GM18873 (cell line): ENCODE data around the gene SC5D.

Experiments used
- ATAC-seq: cut with Tn5 transposase; IDR thresholded peaks from one replicate; pipeline ENCODE4 v1.9.1; 2021; ENCODE audit warnings: mild to moderate bottlenecking, moderate library complexity, moderate number of reproducible peaks; ENCODE audit not compliant: unreplicated experiment, low FRiP score

Gene SC5D

DNA sequence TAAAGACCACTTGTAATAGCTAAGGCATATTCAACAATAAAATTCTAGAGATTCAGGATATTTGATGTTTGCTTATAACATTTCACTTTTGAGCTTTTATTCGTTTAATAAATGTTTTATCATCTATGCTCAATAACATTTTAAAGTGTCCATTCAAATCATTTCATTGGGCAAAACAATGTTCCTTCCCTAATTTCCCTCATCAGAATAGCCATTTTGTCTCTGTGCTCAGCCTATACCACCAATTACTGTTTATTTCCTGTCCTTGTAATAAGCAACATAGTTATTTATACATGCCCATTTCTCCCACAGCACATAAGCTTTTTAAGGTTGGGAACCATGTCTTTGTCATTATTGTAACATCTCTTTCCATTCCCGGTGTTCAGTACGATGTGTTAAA is 1.3 kb upstream of the SC5D start:
- no peak for ATAC-seq

DNA sequence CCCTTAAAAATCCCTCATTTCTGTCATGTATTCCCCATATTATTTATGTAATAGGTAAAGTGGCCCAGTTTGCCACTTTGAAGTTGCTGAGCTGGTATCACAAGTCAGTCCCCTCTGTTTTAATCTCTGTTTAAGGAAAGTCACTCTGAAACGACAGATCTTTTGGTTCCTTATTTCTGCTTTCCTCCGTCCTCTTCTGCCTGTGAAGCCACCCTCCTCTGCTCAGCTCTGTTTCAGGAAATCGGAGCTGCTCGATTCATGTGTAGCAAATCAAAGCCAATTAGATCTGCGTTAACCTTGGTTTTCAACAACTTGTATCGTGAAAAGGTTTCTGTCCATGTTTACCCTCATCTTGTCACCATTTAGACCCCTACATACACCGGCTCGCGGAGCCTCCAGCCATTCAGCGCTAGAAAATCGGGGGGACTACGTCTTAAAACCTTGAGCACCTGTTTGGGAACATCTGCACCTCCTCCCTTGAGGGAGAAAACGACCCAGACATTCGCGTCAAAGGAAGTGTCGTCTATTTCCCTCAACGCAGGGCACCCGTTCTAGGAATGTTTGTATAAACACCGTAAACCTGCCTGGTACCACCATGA is 576 bp upstream of the SC5D start:
- ATAC-seq: peak; percentile 14

DNA sequence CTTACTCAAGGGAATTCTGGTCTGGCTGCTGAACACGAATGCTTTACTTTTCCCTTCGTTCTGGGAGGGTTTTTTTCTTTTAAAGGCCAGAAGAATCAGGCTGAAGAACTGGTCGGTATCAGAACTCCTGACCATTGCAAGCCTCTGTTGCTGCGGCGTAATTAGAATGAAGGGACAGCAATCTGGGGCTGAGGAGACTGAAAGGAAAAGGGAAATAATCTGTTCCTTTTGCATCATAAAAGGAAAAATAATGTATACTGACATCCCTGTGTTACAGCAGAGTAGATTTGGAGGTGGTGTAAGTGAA is 670 bp downstream of the SC5D start:
- no peak for ATAC-seq

DNA sequence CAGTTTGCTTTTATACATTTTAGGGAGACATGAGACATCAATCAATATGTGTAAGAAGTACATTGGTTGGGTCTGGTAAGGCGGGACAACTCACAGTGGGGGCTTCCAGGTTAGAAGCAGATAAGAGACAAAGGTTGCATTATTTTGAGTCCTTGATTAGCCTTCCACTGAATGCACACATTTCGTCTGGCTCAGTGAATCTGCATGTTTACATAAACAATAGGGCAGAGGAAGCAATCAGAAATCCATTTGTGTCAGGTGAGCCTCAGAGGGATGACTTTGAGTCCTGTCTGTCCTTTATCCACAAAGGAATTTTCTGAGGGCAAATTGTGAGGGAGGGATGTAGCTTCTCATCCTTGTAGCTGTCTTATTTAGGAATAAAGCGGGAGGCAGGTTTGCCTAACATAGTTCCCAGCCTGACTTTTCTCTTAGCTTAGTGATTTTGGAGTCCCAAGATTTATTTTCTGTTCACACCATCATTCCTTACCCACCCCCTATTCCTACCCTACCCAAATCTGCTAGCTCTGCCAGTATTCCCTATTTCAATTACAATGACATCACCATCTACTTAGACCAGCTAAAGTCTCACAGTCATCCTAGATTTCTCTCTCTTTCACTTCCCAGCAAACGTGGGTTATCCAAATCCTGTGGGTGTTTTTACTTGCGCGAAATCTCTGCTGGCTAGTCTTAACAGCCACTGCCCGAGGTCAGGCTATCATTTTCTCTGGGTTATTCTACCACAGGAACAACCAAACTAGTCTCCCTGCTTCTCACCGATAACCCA is 2.9 kb downstream of the SC5D start:
- no peak for ATAC-seq

DNA sequence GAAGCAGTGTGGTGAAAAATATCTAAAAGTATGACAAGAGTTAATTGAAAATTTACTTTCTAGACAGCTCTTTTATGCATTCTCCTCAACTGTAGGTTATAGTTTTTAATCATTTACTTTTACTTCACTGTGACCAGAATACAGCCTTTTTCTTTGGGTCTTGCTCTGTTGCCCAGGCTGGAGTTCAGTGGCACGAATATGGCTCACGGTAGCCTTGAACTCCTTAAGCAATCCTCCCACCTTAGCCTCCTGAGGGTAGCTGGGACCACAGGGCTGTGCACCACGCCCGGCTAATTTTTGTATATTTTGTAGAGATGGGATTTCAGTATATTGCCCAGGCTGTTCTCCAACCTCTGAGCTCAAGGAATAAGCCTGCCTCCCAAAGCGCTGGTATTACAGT is 5.3 kb downstream of the SC5D start:
- no peak for ATAC-seq

DNA sequence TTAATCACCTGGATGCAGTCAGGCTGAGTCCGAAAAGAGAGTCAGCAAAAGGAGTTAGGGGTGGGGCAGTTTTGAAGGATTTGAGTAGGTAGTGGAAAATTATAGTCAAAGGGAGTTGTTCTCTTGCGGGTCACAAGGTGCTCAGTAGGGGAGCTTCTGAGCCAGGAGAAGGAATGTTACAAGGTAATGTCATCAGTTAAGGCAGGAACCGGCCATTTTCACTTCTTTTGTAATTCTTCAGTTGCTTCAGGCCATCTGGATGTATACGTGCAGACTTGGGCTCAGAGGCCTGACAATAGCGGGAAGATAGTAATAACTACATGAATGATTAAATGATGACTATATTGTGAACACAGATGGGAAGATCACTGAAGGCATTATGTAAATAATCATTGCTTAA is 6.2 kb downstream of the SC5D start:
- no peak for ATAC-seq

- no peak for ATAC-seq
Observed at GRCh38 chr11:121299417-121299816, 6.8 kb downstream of the SC5D start.

DNA sequence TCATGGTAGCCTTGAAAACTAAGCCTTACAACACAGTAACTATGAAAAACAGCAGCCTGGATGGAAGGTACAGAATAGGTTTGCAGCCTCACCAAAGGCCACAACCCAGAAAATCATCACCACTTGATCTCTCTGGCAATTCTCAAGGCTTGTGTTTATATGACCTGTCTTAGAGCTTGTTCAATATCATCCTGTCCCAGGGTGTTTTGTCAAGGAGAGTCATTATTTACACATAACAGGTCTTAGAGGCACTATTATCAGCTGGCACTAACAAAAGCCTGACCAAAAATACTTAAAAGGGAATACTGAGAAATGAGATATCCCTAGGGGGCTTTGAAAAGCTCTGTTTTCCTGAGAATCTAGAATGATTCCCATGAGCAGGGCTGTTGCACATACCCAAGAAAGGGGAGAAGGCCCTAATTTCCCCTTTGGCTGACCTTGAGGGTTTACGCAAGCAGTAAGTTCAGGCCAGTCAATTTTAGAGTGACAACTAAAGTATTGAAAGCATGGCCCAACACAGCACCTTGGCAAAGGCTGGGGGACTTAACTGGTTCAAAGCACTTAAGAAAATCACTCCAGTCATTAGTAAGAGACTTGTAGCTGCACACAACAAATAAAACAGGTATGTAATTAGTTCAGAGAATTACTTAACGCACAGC is 7.9 kb downstream of the SC5D start:
- ATAC-seq: no peak

GRCh38 chr11:121300972-121301699 is 8.6 kb downstream of the SC5D start:
- no peak for ATAC-seq

GRCh38 chr11:121304759-121305158 is 12.2 kb downstream of the SC5D start:
- ATAC-seq: no peak

GRCh38 chr11:121308816-121309215 is 16.2 kb downstream of the SC5D start:
- no peak for ATAC-seq

- ATAC-seq: peak; percentile 86
Observed at GRCh38 chr11:121309688-121310087, 17.1 kb downstream of the SC5D start.

- no peak for ATAC-seq
Observed at GRCh38 chr11:121310908-121311307, 18.3 kb downstream of the SC5D start.

DNA sequence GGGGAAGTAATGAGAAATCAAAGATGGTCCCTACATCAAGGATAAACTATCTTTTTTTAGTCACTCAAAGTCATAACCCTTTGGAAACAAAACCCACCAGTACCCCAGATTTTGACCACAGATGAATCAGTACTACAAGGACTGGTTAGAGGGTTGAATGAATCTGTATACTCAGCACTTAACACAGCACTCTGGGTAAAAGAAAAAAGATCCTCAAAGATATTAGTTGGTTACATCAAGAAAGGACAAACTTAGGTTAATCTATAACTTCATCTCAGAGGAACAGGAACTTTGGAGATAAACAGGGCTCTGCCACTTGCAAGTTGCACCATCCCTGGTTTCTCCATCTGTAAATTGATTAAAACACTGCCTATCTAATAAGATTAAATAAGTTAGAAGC is 18.8 kb downstream of the SC5D start:
- ATAC-seq: no peak

- ATAC-seq: no peak
Observed at GRCh38 chr11:121312483-121312882, 19.9 kb downstream of the SC5D start.

GRCh38 chr11:121318848-121319834 is 26.6 kb downstream of the SC5D start:
- ATAC-seq: no peak

- no peak for ATAC-seq
Observed at GRCh38 chr11:121321614-121322243, 29.2 kb downstream of the SC5D start.

DNA sequence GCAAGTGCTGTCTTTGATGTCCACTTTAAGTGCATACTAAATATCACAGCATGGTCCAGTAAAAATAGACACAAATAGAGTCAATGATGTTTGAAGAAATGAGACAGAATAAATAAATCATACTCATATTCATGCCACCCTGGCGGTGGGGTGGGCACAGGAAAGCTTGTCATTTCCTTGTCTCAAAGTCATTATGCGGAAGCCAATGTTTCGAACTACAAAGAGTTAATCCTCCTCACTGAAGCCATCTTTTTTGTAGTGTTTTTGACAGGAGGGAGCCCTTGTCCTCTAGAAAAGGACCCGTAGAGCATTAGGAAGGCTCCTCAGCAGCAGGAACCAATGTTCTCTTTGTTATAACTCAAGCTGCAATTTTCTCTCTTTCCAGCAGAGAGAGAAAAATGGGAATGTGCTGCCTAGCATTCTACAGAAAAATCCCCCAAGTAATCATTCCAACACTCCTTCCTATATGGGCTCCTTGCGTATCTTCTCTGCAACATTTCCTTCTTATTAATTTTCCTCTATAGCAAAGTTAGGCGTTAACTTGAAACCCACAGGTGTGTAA is 30.6 kb downstream of the SC5D start:
- ATAC-seq: no peak

- ATAC-seq: no peak
Observed at GRCh38 chr11:121326230-121326629, 33.7 kb downstream of the SC5D start.
